COR-L47 (cell line): ENCODE data around the gene KIFC1.
"Not testable (repeated sequence)": the region's sequence is repeated elsewhere in the genome, so short reads cannot be mapped to it uniquely, and the experiment has no call there.

ENCODE experiments used
- DNase-seq: peaks from one replicate; lab custom pipeline; 2025; lab: John Stamatoyannopoulos, UW

KIFC1 gene

DNA sequence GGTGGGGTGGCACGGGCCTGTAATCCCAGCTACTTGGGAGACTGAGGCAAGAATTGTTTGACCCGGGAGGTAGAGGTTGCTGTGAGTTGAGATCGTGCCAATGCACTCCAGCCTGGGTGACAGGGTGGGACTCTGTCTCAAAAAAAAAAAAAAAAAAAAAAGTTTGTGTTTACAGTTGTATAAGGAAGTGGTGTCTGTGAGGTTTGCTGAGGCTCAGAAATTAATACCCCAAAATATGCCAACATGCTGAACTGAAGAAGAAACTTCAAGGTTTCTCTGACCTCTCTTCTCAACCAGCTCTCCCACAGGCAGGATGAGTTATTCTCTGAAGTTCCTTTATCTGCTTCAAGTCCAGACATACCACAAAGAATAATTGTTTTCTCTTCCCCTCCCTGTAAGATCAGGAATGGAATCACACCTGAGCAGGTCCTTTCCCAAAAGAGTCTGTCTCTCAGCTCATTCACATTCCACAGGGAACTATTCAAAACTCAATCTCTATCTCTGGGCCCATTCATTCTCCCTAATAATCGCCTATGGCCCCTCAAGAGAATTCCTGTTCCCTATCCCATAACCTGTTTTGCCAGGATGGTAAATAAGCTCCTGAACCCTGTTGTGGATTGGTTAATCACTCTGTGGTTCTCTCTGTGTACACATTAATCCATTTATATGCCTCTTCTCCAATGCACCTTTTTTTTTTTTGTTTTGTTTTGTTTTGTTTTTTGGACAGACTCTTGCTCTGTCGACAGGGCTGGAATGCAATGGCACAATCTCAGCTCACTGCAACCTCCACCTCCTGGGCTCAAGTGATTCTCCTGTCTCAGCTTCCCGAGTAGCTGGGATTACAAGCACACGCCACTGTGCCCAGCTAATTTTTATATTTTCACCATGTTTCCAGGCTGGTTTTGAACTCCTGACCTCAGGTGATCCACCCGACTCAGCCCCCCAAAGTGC, 17.4 kb upstream of the KIFC1 start:
- DNase-seq, result no peak

DNA sequence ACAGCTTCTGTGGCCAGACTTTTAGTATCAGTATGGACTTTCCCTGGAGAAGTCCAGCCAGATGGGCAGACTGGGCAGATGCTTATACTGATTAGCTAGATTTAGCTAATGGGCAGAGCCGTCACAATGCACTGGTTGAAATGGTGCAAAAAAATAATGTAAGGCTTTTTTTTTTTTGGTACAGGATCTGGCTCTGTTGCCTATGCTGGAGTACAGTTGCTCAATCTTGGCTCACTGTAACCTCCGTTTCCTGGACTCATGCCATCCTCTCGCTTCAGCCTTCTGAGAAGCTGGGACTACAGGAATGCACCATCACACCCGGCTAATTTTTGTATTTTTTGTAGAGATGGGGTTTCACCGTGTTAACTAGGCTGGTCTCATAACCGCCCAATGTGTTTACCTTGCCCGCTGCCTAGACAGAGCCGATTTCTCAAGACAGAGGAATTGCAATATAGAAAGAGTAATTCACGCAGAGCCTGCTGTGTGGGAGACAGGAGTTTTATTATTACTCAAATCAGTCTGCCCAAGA, 16.4 kb upstream of the KIFC1 start:
- no peak for DNase-seq

DNA sequence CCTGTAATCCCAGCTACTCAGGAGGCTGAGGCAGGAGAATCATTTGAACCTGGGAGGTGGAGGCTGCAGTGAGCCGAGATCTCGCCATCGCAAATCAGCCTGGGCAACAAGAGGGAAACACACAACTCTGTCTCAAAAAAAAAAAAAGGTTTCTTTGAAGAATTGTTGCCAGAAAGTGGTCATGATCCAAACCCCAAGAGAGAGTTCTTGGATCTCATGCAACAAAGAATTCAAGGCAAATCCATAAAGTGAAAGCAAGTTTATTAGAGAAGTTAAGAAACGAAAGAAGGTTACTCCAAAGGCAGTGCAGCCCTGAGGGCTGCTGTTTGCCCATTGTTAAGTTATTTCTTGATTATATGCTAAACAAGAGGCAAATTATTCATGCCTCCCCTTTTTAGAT, 14.5 kb upstream of the KIFC1 start:
- no peak for DNase-seq

DNA sequence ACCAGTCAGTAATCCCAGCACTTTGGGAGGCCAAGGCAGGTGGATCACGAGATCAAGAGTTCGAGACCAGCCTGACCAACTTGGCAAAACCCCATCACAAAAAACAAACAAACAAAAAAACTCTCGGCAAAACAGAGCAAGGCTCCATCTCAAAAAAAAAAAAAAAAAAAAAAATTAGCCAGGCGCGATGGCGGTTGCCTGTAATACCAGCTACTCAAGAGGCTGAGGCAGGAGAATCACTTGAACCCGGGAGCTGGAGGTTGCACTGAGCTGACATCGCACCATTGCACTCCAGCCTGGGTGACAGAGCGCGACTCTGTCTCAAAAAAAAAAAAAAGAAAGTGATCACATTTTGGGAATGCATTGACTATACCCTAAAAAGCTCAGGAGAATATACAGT, 12.4 kb upstream of the KIFC1 start:
- DNase-seq, result not testable (repeated sequence)

DNA sequence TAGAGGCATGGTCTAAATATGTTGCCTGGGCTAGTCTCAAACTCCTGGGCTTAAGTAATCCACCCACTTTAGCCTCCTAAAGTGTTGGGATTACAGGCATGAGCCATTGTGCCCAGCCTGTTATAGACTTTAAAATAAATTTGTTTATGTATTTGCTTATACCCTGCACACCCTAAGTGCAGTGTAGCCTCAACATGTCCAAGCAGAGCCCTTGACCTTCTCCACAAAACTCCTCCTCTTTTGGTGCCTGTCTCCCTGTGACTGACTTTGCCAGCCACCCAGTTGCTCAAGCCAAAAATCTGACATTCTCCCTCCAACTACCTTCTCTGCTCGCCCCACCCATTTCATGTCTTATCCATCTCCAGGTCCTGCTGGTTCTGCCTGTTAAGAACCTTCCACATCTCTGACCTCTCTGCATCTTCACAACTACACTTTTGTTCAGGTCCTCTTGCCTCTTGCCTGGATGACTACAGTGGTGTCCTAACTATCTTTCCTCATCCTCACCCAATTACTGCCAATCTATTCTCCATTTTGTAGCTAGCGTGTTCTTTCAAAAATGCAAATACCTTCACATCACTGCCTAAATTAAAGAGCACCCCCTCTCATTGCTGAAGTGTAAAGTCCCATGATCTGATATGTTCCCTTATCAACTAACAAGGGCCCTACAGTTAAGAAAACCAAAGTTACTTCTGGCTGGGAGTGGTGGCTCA, 11.2 kb upstream of the KIFC1 start:
- DNase-seq, result no peak

DNA sequence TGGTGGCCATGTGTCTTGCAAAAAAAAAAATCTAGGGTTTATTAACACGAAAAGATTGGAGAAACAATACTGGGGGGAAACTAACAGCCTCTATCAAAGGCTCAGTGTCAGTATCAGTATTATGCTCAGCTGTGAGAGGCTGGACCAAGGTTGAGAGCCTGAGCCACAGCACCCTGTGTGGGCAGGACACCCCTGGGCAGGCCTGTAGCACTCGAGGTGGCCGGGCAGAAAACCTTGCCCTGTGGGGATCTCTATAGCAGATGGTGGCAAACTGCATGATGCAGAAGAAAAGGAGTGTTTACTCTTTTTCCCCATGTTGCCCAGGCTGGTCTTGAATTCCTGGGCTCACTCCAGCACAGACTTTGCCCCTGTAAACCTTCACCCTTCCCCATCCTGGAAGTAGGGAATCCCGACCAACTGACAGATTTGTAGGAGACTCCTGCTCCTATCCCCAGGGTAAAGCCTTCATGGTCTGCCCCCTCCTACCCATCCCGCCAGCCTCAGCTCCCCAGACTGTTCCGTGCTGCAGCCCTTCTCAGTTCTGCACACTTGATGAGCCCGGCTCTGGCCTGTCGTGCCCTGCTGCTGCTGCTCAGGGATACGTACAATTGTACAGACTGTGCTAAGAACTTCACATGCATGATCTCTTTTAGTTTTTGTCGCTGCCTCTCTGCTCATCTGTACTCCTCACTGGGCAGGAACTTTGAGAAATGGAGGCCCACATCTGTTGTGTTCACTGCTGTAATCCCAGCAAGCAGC, 8.0 kb upstream of the KIFC1 start:
- DNase-seq, result no peak

DNA sequence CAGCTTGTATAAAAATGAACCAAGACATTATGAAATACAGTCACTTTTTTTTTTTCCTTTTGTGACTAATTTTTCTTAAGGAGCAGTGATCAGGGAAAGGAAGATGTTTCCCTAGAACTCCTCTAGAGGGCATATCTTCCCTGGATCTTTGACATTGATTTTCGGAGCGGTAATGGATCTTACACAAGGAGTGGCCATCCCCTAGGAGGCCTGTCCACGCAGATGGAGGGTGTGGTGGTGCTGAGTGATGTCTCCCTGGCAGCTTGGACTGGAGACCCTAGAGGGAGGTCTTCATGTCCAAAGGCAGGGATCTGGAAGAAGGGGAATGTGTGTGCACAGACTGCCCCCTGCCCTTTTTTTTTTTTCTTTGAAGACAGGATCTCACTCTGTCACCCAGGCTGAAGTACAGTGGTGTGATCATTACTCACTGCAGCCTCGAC, 7.0 kb upstream of the KIFC1 start:
- DNase-seq, result no peak

DNA sequence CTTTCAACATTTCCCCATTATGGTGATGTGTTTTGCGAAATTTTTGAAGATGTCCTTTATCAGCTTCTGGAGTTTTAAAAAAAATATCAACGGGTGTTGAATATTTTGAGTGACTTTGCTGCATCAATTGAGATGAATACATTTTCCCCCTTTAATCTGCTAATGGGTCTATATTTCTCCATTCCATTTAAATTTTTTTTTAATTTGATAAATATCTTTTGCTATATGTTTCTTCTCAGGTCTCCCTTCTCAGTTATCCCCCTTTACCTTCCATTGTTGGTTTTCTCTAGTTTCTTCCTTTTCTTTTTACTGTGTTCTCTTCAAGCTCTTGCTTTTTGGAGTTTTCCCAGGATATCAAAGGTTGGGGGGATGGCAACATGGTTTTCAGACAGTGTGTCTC, 1.4 kb upstream of the KIFC1 start:
- DNase-seq, result no peak

DNA sequence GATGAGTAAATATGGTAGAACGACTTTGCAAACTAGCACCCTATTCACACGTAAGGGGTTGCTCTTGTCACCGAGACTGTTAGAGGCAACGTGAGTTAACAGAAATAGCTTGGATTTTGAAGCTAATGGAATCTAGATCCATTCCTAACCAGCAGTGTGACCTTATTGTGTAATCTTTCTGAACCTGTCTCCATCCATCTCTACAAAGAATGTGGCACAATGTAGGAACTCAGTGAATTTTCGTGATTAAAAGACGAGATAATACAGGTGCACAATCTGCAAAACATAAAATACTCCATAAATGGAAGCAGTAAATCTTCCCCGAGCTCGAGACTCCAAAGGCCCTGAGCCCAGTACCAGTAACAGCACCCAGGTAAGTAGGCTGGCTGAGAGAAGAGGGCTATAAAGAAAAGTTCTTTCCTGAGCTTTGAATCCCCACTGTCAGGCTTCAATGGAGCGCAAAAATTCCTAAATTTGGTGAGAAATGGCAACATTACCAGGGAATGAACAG, 801 bp upstream of the KIFC1 start:
- DNase-seq, result no peak

DNA sequence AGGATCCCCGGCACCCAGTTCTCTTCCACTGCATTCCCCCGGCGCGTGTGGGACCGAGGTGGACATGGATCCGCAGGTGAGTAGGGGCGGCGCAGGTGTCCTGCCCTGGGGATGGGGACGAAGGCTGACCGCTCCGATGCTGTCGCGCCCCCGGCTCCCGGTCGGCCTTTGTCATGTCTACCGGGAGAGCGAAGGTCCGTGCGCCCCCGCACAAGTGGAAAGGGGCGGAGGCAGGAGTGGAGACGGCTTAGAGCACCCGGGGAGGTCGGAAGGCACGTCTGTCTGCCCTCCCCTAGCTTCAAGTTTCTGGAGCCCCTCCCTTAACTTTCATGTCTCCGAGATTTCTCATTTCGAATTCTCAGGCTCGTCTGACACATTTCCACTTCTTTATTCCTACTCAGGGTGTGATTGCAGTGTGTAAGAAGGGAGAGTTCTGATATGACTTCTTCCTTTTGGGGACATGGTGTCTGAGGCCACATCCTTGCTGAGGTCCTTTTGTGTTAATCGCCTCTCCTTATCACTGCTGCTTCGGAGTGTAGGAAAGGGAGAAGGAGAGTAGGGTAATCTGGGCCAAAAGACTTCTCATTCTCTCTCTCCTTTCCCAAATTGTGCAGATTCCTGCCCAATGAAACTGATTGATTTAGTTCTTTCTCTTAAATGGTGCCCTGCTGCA, 435 bp downstream of the KIFC1 start:
- DNase-seq, result no peak

DNA sequence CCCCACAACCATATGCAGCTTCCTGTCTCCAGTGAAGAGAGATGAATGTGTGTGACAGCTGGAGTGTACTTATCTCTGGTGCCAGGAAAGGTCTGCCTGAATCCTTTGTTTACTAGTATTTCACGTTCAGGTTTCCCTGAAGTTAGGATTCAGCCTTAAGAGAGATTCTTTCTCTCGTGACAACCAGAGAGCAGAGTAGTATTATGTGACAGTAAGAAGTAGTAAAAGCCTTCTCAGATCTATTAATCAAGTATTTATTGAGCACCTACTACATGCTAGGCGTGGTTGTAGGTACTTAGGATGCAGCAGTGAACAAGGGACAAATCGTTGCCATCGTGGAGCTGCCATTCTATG, 949 bp downstream of the KIFC1 start:
- no peak for DNase-seq

DNA sequence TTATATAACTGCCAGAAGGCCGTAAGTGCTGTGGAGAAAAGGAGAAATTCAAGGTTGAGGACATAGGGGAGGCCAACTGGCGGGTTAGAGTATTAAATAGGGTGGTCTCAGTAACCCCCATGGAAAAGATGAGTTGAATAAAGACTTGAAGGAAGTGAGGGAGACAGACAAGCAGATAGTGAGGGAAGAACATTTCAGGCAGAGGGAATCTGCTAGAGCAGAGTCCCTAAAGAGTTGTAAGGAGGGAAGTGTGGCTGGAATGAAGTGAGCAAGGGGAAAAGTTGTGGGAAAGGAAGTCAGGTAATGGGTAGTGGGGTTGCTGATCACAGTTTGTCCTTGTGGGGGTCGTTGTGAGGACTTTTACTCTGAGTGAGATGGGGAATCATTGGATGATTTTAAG, 1.4 kb downstream of the KIFC1 start:
- DNase-seq, result no peak

DNA sequence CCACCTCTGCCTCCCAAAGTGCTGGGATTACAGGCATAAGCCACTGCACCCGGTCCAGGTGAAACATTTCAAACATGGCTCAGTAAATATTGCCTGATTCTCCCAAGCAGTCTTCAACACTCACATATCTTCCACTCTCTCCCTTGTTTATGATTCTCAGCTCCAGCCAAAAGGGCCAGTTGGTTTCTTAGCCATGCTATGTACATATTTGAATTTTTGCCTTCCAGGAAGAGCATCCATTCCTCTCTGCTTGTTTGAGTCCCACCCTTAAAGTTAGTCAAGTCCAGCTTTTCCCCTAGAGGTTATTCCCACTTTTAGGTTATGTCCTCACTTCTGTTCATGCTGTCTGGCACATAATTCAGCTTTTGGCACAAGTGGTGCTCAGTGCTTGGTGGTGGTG, 5.9 kb downstream of the KIFC1 start:
- DNase-seq, result no peak

DNA sequence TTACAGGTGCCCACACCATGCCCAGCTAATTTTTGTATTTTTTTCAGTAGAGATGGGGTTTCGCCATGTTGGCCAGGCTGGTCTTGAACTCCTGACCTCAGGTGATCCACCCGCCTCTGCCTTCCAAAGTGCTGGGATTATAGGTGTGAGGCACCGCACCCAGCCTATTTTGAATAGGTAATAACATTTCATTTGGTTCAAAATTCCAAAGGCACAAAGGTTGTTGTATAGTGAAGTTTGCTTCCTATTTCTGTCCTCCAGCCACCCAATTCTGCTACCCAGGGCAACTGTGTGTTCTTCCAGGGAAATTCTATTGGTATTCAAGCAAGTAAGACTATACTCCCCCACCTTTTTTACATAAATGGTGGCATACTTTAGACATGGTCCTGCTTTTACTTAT, 7.0 kb downstream of the KIFC1 start:
- DNase-seq, result not testable (repeated sequence)

DNA sequence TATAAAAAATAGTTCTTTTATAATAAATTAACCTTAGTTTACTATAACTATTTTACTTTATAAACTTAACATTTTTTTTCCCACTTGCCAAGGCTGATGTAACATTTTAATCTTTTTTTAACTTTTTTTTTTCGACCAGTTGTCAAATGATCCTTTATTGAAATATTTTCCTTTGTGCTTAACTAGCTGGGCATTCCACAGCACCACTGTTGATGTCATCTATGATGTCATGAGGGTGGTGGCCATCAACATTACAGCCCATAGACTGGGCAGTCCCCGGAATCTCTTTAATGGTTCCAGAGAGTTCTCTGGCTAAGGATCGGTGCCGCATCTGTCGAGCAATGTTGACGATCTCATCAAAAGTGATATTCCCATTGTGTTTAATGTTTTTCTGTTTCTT, 8.3 kb downstream of the KIFC1 start:
- not testable (repeated sequence) for DNase-seq

DNA sequence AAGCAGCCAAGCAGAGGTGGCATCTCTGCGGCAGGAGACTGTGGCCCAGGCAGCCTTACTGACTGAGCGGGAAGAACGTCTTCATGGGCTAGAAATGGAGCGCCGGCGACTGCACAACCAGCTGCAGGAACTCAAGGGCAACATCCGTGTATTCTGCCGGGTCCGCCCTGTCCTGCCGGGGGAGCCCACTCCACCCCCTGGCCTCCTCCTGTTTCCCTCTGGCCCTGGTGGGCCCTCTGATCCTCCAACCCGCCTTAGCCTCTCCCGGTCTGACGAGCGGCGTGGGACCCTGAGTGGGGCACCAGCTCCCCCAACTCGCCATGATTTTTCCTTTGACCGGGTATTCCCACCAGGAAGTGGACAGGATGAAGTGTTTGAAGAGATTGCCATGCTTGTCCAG, 13.3 kb downstream of the KIFC1 start:
- DNase-seq, result no peak

DNA sequence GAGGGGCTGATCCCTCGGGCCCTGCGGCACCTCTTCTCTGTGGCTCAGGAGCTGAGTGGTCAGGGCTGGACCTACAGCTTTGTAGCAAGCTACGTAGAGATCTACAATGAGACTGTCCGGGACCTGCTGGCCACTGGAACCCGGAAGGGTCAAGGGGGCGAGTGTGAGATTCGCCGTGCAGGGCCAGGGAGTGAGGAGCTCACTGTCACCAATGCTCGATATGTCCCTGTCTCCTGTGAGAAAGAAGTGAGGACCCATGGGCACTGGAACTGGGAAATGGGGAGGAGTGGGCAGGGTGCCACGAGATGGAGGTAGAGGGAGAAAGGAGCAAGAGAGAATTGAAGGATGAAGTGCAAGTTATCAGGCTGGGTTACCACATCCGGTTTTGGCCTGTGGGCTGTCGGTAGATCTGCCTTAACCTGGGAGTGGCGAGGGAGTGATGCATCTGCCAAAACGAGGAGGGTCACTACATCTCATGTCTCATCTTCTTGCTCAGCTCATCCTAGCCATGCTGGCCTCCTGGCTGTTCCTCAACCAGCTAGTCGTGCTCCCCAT, 13.8 kb downstream of the KIFC1 start:
- no peak for DNase-seq

DNA sequence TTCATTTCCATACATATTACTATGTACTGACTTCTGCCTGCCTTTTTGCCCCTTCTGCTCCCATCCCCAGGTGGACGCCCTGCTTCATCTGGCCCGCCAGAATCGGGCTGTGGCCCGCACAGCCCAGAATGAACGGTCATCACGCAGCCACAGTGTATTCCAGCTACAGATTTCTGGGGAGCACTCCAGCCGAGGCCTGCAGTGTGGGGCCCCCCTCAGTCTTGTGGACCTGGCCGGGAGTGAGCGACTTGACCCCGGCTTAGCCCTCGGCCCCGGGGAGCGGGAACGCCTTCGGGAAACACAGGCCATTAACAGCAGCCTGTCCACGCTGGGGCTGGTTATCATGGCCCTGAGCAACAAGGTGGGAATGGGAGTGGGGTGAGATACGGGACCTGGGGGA, 14.5 kb downstream of the KIFC1 start:
- no peak for DNase-seq

DNA sequence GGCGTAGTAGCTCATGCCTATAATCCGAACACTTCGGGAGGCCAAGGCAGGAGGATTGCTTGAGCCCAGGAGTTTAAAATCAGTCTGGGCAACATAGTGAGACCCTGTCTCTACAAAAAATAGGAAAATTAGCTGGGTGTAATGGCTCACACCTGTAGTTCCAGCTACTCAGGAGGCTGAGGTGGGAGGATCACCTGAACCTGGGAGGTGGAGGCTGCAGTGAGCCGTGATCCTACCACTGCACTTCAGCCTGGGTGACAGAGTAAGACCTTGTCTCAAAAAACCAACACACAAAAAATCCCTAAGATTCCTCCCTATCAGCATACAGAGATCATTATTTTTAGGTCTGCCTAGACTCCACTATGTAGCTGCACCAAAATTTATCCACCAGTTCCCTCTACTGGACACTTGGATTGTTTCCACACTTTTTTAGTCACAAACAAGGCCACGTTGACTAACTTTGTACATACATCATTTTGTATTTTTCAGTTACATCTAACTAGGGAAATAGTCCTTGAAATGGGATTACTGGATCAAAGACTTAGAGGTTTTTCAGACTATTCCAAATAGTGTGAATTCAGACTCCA, 15.6 kb downstream of the KIFC1 start:
- no peak for DNase-seq

DNA sequence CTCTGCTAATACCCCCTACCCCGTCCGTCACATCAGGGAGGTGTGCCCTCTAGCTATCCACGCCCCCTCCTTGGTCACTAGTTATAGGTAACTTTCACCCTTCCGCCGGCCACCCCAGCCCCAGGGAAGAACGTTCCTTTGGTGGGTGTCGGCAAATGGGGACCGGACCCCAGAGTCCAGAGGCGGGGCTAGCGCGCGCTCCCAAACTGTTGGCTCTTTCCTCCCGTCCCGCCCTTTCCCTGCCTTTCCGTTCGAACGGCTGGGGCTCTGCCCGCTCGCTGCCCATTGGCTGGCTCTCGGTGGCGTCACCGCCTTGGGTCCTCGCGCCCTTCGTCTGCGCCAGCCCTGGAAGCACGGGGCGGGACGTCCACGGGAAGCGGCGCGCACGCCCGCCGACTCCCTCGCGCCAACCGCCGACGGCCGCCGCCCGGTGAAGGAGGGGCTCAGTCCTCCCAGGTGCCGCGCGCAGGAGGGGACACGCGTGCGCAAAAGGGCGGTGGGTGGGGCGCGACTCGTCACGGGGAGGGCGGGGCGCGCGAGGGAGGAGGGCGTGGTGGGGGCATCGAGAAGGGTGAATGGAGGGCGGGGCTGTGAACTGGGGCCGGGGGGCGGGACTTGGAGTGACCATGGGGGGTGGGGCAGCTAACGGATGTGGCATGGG, 18.6 kb downstream of the KIFC1 start:
- peak; percentile 100 for DNase-seq
